GM12875 (cell line): ENCODE data around the gene RAB19.
A peak's percentile ranks its signal among the peaks of the same experiment; 100 is the strongest.

Source experiments
- H3K4me3 ChIP-seq: one replicate; pipeline ENCODE4 v1.5.1; 2011; ENCODE audit warnings: low read depth, low read length, control low read depth
- CTCF ChIP-seq: IDR thresholded peaks from 2 replicates; pipeline ENCODE4 v1.5.1; 2011; ENCODE audit warnings: low read depth, mild to moderate bottlenecking, control low read depth, inconsistent platforms, low read length, moderate library complexity, borderline replicate concordance; ENCODE audit not compliant: insufficient read depth

RAB19 gene

DNA sequence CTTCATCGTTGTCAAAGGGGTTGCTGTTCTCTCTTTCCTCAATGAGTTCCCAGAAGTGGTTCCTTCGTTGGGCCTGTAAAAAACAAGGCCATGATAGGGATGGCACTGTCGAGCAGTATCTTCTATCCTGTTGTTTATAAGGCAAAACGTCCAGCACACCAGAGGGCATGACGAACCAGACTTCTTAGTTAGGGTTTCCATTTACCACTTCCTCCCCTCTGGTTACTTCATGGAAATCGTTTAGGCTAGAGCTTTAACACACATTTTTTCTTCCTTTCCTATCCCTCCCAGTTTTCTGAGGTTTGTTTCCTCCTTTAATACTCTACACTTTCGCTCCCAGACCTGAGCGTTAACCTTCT is 50.8 kb downstream of the RAB19 start:
- no peak overlapping the region for H3K4me3 ChIP-seq
- TF ChIP-seq CTCF, result no peak

DNA sequence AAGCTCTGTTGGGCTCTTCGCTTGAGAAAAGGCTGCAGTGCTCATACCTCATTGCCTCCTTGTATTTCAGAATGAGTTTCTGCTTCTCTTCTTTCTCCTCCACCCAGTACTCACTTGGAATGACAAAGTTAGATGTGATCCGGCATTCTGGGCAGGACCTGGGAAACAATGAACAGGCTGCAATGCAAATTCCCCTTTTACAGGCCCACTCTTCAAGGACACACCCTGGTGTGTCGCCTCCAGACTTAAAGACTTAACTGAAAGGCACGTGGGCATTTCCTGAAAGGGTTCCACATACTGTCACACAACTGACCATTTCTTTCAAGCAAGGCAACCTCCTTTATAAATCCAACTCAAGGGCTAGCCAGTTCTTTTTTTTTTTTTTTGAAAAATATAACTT is 51.9 kb downstream of the RAB19 start:
- H3K4me3 ChIP-seq, result no peak overlapping the region
- TF ChIP-seq CTCF, result no peak

- H3K4me3 ChIP-seq, result no peak overlapping the region
- no peak for TF ChIP-seq CTCF
These were observed 52.7 kb downstream of the RAB19 start for GRCh38 chr7:140456551-140457051.

DNA sequence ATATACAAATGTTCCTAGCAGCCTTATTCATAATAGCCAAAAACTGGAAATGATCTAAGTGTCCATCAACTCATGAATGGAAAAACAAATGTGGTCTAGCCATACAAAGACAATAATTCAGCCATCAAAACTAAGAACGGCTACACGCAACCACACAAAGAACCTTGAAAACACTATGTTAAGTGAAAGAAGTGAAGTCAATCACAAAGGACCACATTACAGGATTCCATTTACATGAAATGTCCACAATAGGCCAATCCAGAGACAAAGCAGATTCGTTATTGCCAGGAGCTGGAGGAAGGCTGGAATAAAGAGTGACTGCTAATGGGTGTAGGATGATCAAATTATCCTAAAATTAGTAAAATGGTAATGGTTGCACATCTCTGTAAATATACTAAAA is 54.3 kb downstream of the RAB19 start:
- H3K4me3 ChIP-seq, result no peak overlapping the region
- no peak for TF ChIP-seq CTCF

- TF ChIP-seq CTCF, result no peak
- H3K4me3 ChIP-seq, result no peak overlapping the region
These were observed 55.1 kb downstream of the RAB19 start for GRCh38 chr7:140458916-140459315.

DNA sequence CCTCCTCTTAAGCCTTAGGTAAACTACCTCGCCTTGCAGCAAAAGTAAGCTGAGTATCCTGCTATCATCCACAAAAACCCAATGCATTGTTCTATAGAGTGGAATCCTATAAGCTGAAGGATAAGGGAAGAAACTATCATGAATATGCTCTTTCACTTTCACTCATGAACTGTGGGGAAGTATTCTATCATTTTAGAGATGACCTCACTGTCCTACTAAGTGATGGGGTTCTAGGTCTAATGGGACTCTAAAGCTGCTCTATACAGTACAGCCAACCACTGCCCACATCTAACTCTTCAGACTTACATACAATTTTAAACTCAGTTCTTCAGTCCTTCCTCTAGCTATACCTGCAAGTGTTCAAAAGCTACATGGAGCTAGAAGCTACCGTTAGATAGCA is 59.3 kb downstream of the RAB19 start:
- no peak for TF ChIP-seq CTCF
- no peak overlapping the region for H3K4me3 ChIP-seq

GRCh38 chr7:140475747-140476333 is 72.0 kb downstream of the RAB19 start:
- peak; percentile 35; the same call in 1 of the 2 replicates for TF ChIP-seq CTCF
- H3K4me3 ChIP-seq, result no peak overlapping the region
